SK-N-SH (cell line): ENCODE data around the gene PRRT2. TPM values are rescaled to one million over a fixed set of nuclear protein-coding genes. Genes with fewer than 3 reads are reported as not detected.

Source experiments
- CTCF ChIA-PET: fragments of 300-600, 350-600 bp; formaldehyde crosslinking; extraction: SDS; loops from one replicate; lab custom pipeline; 2021; lab: Yijun Ruan, JAX
- POLR2A ChIA-PET: fragments of 350-600 bp; sonication (Branson Sonifier 250); formaldehyde crosslinking; extraction: SDS; loops from one replicate; lab custom pipeline; 2020; ENCODE audit warnings: antibody characterized with exemption, inconsistent platforms; lab: Yijun Ruan, JAX
- DNase-seq: peaks from one replicate; pipeline ENCODE4 v3.0.0; 2012
- H2AFZ ChIP-seq: fragments of 200-600 bp; sonication (generic); 2 replicates; pipeline ENCODE4 v1.8.1; 2016; ENCODE audit warnings: antibody characterized with exemption, mild to moderate bottlenecking, low read depth
- H3F3A ChIP-seq: fragments of 200-600 bp; sonication (generic); replicated peaks from 2 replicates; pipeline ENCODE3; 2016; ENCODE audit warnings: antibody characterized with exemption, mild to moderate bottlenecking; ENCODE audit not compliant: insufficient read depth
- H3K27ac ChIP-seq, 2 experiments: fragments of 200-500 bp in 1 of 2; fragments of 200-600 bp in 1 of 2; sonication (Bioruptor generic) in 1 of 2; sonication (generic), shearing (Covaris generic) in 1 of 2; 2 replicates each; pipeline versions ENCODE4 v1.5.1 to v1.6.1; 2014 to 2016; ENCODE audit warnings: low read depth in 2 of 2, inconsistent platforms in 1 of 2, low read length in 1 of 2, mild to moderate bottlenecking in 1 of 2, mixed read lengths in 1 of 2
- H3K27me3 ChIP-seq: fragments of 200-600 bp; sonication (generic), shearing (Covaris generic); 2 replicates; pipeline ENCODE4 v1.6.1; 2016; ENCODE audit warnings: mixed run types; ENCODE audit not compliant: insufficient read depth
- H3K36me3 ChIP-seq, 2 experiments: fragments of 200-500 bp in 1 of 2; fragments of 200-600 bp in 1 of 2; sonication (Bioruptor generic) in 1 of 2; sonication (generic) in 1 of 2; replicated peaks in 1 of 2; 2 replicates each; pipeline versions ENCODE3 to v1.5.1; 2014 to 2016; ENCODE audit warnings: low read length in 1 of 2, mild to moderate bottlenecking in 1 of 2; ENCODE audit not compliant: insufficient read depth in 2 of 2, control insufficient read depth in 1 of 2
- H3K4me1 ChIP-seq, 2 experiments: fragments of 200-500 bp in 1 of 2; fragments of 200-600 bp in 1 of 2; sonication (Bioruptor generic) in 1 of 2; sonication (generic), shearing (Covaris generic) in 1 of 2; 2 replicates each; pipeline versions ENCODE4 v1.5.1 to v1.6.1; 2014 to 2016; ENCODE audit warnings: low read depth in 1 of 2, low read length in 1 of 2, mixed run types in 1 of 2; ENCODE audit not compliant: insufficient read depth in 2 of 2, control insufficient read depth in 1 of 2
- H3K4me2 ChIP-seq: fragments of 200-600 bp; sonication (generic), shearing (Covaris generic); 2 replicates; pipeline ENCODE4 v1.6.1; 2017; ENCODE audit warnings: mixed run types
- H3K4me3 ChIP-seq, 2 experiments: fragments of 200-500 bp in 1 of 2; fragments of 200-600 bp in 1 of 2; sonication (Bioruptor generic) in 1 of 2; sonication (generic), shearing (Covaris generic) in 1 of 2; 2 replicates each; pipeline versions ENCODE4 v1.5.1 to v1.8.1; 2014 to 2016; ENCODE audit warnings: low read depth in 2 of 2, inconsistent platforms in 1 of 2, low read length in 1 of 2, mild to moderate bottlenecking in 1 of 2, mixed read lengths in 1 of 2, moderate library complexity in 1 of 2
- H3K79me2 ChIP-seq: fragments of 200-600 bp; sonication (generic); 2 replicates; pipeline ENCODE4 v1.8.1; 2017; ENCODE audit warnings: mild to moderate bottlenecking; ENCODE audit not compliant: insufficient read depth
- H3K9ac ChIP-seq: fragments of 200-600 bp; sonication (generic); 2 replicates; pipeline ENCODE4 v1.6.1; 2017; ENCODE audit warnings: mixed run types
- H3K9me2 ChIP-seq: fragments of 200-600 bp; sonication (generic); 2 replicates; pipeline ENCODE4 v1.6.1; 2017; ENCODE audit warnings: mixed run types
- H3K9me3 ChIP-seq: fragments of 200-600 bp; sonication (generic); 2 replicates; pipeline ENCODE4 v1.6.1; 2017; ENCODE audit warnings: mixed run types, mild to moderate bottlenecking, moderate library complexity
- H4K20me1 ChIP-seq: fragments of 200-600 bp; sonication (generic); 2 replicates; pipeline ENCODE4 v1.6.1; 2017; ENCODE audit warnings: mild to moderate bottlenecking, mixed run types; ENCODE audit not compliant: insufficient read depth
- CHD2 ChIP-seq: fragments of 150-350 bp; IDR thresholded peaks from 2 replicates; pipeline ENCODE4 v1.6.1; 2018; ENCODE audit warnings: low read length; ENCODE audit not compliant: partially characterized antibody
- CTCF ChIP-seq: fragments of 200-600 bp; sonication (generic); IDR thresholded peaks from 2 replicates; pipeline ENCODE4 v1.6.1; 2017; ENCODE audit warnings: antibody characterized with exemption, mild to moderate bottlenecking, moderate library complexity
- EP300 ChIP-seq, 2 experiments: IDR thresholded peaks; 2 replicates each; pipeline versions ENCODE4 v1.4.0 to v1.6.1; 2012; ENCODE audit warnings: borderline replicate concordance in 1 of 2, low read depth in 1 of 2, low read length in 1 of 2
- EZH2phosphoT487 ChIP-seq: fragments of 200-600 bp; sonication (generic); IDR thresholded peaks from 2 replicates; pipeline ENCODE4 v1.6.1; 2017; ENCODE audit warnings: low read depth, mixed run types, mild to moderate bottlenecking, antibody characterized with exemption, moderate library complexity, borderline replicate concordance
- FOSL2 ChIP-seq: IDR thresholded peaks from 2 replicates; pipeline ENCODE4 v1.4.0; 2012; ENCODE audit warnings: low read depth, mild to moderate bottlenecking, moderate library complexity, borderline replicate concordance
- GABPA ChIP-seq: IDR thresholded peaks from 2 replicates; pipeline ENCODE4 v1.4.0; 2012; ENCODE audit warnings: low read depth, mild to moderate bottlenecking
- IRF3 ChIP-seq: fragments of 150-350 bp; IDR thresholded peaks from 2 replicates; pipeline ENCODE4 v1.6.1; 2016; ENCODE audit warnings: mild to moderate bottlenecking, low read depth, low read length
- JUND ChIP-seq: IDR thresholded peaks from 2 replicates; pipeline ENCODE4 v1.4.0; 2012
- MEF2A ChIP-seq: IDR thresholded peaks from 2 replicates; pipeline ENCODE4 v1.4.0; 2012; ENCODE audit warnings: low read depth, borderline replicate concordance
- MXI1 ChIP-seq: IDR thresholded peaks from 2 replicates; pipeline ENCODE4 v1.6.1; 2012; ENCODE audit warnings: mild to moderate bottlenecking, low read depth, low read length, improper control_type of control experiment
- NFIC ChIP-seq: IDR thresholded peaks from 2 replicates; pipeline ENCODE4 v1.4.0; 2012; ENCODE audit warnings: borderline replicate concordance
- NRF1 ChIP-seq: IDR thresholded peaks from 2 replicates; pipeline ENCODE4 v1.6.1; 2012; ENCODE audit warnings: low read depth, mild to moderate bottlenecking, low read length
- PBX3 ChIP-seq: IDR thresholded peaks from 2 replicates; pipeline ENCODE4; 2012
- POLR2AphosphoS5 ChIP-seq: IDR thresholded peaks from 2 replicates; pipeline ENCODE4 v1.6.1; 2012; ENCODE audit warnings: low read depth, low read length
- RAD21 ChIP-seq: IDR thresholded peaks from 2 replicates; pipeline ENCODE4 v1.6.1; 2012; ENCODE audit warnings: mild to moderate bottlenecking, low read length
- SMC3 ChIP-seq: IDR thresholded peaks from 2 replicates; pipeline ENCODE4 v1.6.1; 2012; ENCODE audit warnings: low read depth, low read length, improper control_type of control experiment
- ZBTB33 ChIP-seq: IDR thresholded peaks from 2 replicates; pipeline ENCODE4 v1.4.0; 2012; ENCODE audit warnings: low read depth, borderline replicate concordance
- WGBS: methylation state at CpG from one replicate; pipeline ENCODE4 v1.1.6; 2017; ENCODE audit warnings: low lambda C conversion rate; 5-methylcytosine and 5-hydroxymethylcytosine counted together
- polyA plus RNA-seq, 3 experiments: library from polyadenylated mRNA; depleted of rRNA; stranded (reverse); fragments of >200 nt; gene quantifications; 2 replicates each; pipeline ENCODE4 v1.2.3, GENCODE V29; 2012
- TF ChIP-seq, protein P1 (sequence below): fragments of 150-350 bp; IDR thresholded peaks from 2 replicates; pipeline ENCODE4 v1.6.1; 2017; ENCODE audit warnings: antibody characterized with exemption, low read length, low read depth, borderline replicate concordance
- TF ChIP-seq, protein P2 (sequence below): IDR thresholded peaks from 2 replicates; pipeline ENCODE4 v1.6.1; 2012; ENCODE audit warnings: mild to moderate bottlenecking, low read depth, low read length, moderate library complexity

Gene PRRT2
- polyA plus RNA-seq, 1 of the 3 experiments (the other 2 are of a cell fraction) = 28.1 TPM

GRCh38 chr16:29805232-29806098 is 6.5 kb upstream of the PRRT2 start:
- H3K79me2 ChIP-seq = peaks cover 34% of the 10 kb centered on the region
- no peaks in the 10 kb centered on the region for H3K9me2 ChIP-seq
- DNase-seq = peak; percentile 96
- peaks cover 43% of the 10 kb centered on the region for H3F3A ChIP-seq
- peaks cover 22 to 32% of the 10 kb centered on the region in 2 experiments for H3K36me3 ChIP-seq
- no peaks in the 10 kb centered on the region for H3K27me3 ChIP-seq
- H3K4me3 ChIP-seq = peak overlapping the region; percentile 60 to 88
- 2% methylated on average over 33 of the region's 103 CpGs for WGBS
- peaks cover 15% of the 10 kb centered on the region for H4K20me1 ChIP-seq
- H3K9me3 ChIP-seq = no peaks in the 10 kb centered on the region
- peak overlapping the region; percentile 90 for H3K4me2 ChIP-seq
- ChIA-PET CTCF (interaction anchor here (1.3 to 2.3 kb wide), 2 partner anchors 16 to 43 kb away, joined by 3 to 17 read pairs; partner anchors contain the start of gene KIF22), POLR2A (interaction anchor here (0.6 to 4.0 kb wide), 7 partner anchors 10 to 216 kb away, joined by 3 to 19 read pairs (median 4); partner anchors contain the start of genes KIF22 and PAGR1)
- H2AFZ ChIP-seq = peak overlapping the region; percentile 56; the same call in 1 of the 2 replicates
- peak overlapping the region; percentile 95 for H3K9ac ChIP-seq
- H3K4me1 ChIP-seq = peaks cover 19 to 37% of the 10 kb centered on the region in 2 experiments
- peak overlapping the region; percentile 89 to 93 for H3K27ac ChIP-seq
- TF ChIP-seq MXI1 = peak; percentile 73
- TF ChIP-seq, protein P1, sequence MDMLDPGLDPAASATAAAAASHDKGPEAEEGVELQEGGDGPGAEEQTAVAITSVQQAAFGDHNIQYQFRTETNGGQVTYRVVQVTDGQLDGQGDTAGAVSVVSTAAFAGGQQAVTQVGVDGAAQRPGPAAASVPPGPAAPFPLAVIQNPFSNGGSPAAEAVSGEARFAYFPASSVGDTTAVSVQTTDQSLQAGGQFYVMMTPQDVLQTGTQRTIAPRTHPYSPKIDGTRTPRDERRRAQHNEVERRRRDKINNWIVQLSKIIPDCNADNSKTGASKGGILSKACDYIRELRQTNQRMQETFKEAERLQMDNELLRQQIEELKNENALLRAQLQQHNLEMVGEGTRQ = no peak
- peak; percentile 68 for TF ChIP-seq NRF1
- no peak for TF ChIP-seq IRF3
- TF ChIP-seq JUND = peak; percentile 42; the same call in 1 of the 2 replicates
- TF ChIP-seq PBX3 = peak; percentile 89
- no peak; the same call in 1 of the 2 replicates for TF ChIP-seq MEF2A
- TF ChIP-seq CHD2 = peak; percentile 85
- peak; percentile 87 for TF ChIP-seq POLR2AphosphoS5
- no peak for TF ChIP-seq CTCF
- TF ChIP-seq ZBTB33 = peak; percentile 81; the same call in 1 of the 2 replicates
- no peak for TF ChIP-seq RAD21
- no peak for TF ChIP-seq SMC3
- TF ChIP-seq NFIC = no peak; the same call in 1 of the 2 replicates
- TF ChIP-seq, protein P2, sequence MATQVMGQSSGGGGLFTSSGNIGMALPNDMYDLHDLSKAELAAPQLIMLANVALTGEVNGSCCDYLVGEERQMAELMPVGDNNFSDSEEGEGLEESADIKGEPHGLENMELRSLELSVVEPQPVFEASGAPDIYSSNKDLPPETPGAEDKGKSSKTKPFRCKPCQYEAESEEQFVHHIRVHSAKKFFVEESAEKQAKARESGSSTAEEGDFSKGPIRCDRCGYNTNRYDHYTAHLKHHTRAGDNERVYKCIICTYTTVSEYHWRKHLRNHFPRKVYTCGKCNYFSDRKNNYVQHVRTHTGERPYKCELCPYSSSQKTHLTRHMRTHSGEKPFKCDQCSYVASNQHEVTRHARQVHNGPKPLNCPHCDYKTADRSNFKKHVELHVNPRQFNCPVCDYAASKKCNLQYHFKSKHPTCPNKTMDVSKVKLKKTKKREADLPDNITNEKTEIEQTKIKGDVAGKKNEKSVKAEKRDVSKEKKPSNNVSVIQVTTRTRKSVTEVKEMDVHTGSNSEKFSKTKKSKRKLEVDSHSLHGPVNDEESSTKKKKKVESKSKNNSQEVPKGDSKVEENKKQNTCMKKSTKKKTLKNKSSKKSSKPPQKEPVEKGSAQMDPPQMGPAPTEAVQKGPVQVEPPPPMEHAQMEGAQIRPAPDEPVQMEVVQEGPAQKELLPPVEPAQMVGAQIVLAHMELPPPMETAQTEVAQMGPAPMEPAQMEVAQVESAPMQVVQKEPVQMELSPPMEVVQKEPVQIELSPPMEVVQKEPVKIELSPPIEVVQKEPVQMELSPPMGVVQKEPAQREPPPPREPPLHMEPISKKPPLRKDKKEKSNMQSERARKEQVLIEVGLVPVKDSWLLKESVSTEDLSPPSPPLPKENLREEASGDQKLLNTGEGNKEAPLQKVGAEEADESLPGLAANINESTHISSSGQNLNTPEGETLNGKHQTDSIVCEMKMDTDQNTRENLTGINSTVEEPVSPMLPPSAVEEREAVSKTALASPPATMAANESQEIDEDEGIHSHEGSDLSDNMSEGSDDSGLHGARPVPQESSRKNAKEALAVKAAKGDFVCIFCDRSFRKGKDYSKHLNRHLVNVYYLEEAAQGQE = peak; percentile 74; the same call in 1 of the 2 replicates
- TF ChIP-seq GABPA = peak; percentile 46; the same call in 1 of the 2 replicates
- peak in 1 of 2 experiments; percentile 78; a peak in 1 of 4 replicates for TF ChIP-seq EP300 (IDR thresholded peaks at IDR 0.05; ENCODE audit: borderline replicate concordance in 1 of 2, low read depth in 1 of 2, low read length in 1 of 2)
- TF ChIP-seq EZH2phosphoT487 = no peak
- TF ChIP-seq FOSL2 = no peak
